K562 (cell line): ENCODE data around the gene FXR1. TPM values are rescaled to one million over a fixed set of nuclear protein-coding genes. Genes with fewer than 3 reads are reported as not detected.

Source experiments
- BMI1 ChIP-seq: fragments of 150-350 bp; IDR thresholded peaks from 2 replicates; pipeline ENCODE4 v1.6.1; 2014; ENCODE audit warnings: low read length
- BRD4 ChIP-seq: fragments of 200-600 bp; sonication (generic); IDR thresholded peaks from 2 replicates; pipeline ENCODE4 v1.6.1; 2017; ENCODE audit warnings: inconsistent platforms
- ILF3 ChIP-seq: fragments of 450-650 bp; IDR thresholded peaks from 2 replicates; pipeline ENCODE4 v1.6.1; 2018; ENCODE audit warnings: antibody characterized with exemption, mild to moderate bottlenecking, moderate library complexity, borderline replicate concordance
- KLF1 ChIP-seq: fragments of 450-650 bp; IDR thresholded peaks from 2 replicates; pipeline ENCODE4 v1.6.1; 2016; ENCODE audit warnings: missing genetic modification characterization, missing compliant biosample characterization
- LARP7 ChIP-seq: fragments of 450-650 bp; IDR thresholded peaks from 2 replicates; pipeline ENCODE4 v1.6.1; 2016
- RHOXF2B ChIP-seq: fragments of 250-450 bp; sonication (Bioruptor Pico); conservative IDR thresholded peaks from 2 replicates; pipeline ENCODE4 v1.5.1; 2021
- RUNX1 ChIP-seq: sonication (generic); IDR thresholded peaks from 2 replicates; pipeline ENCODE4 v1.6.1; 2016; ENCODE audit warnings: antibody characterized with exemption, low read depth
- SIRT6 ChIP-seq: IDR thresholded peaks from one replicate; pipeline ENCODE4 v1.6.1; 2012; ENCODE audit warnings: low read depth, mild to moderate bottlenecking, control low read depth, inconsistent platforms, low read length, moderate library complexity
- TEAD2 ChIP-seq: fragments of 450-650 bp; IDR thresholded peaks from 2 replicates; pipeline ENCODE4 v1.6.1; 2016; ENCODE audit warnings: missing genetic modification characterization, control low read depth, missing compliant biosample characterization
- ZEB2 ChIP-seq: fragments of 450-650 bp; IDR thresholded peaks from 2 replicates; pipeline ENCODE4 v1.6.1; 2016
- ZNF584 ChIP-seq: fragments of 200-800 bp; sonication (Bioruptor generic); IDR thresholded peaks from 2 replicates; pipeline ENCODE4 v1.6.1; 2016; ENCODE audit warnings: low read depth, mild to moderate bottlenecking, missing genetic modification characterization, missing compliant biosample characterization
- ZNF695 ChIP-seq: fragments of 450-650 bp; formaldehyde crosslinking; IDR thresholded peaks from 2 replicates; pipeline ENCODE4 v1.4.0; 2020; ENCODE audit warnings: mild to moderate bottlenecking, moderate library complexity
- polyA plus RNA-seq, 8 experiments: library from polyadenylated mRNA; depleted of rRNA in 4 of 8; stranded (reverse) in 5 of 8; unstranded in 3 of 8; fragments of >200 nt; fragmentation: Nextera tagmentation in 2 of 8; fragmentation: Illumina TruSeq in 1 of 8; extraction: Ambion mirVana in 2 of 8; extraction: Trizol in 1 of 8; gene quantifications; 2 replicates each; pipeline versions ENCODE4 v1.2.1 to v1.2.3, GENCODE V29; 2011 to 2014; ENCODE audit warnings: inconsistent platforms in 1 of 8, missing spikeins in 1 of 8
- total RNA-seq, 7 experiments: library from RNA; depleted of rRNA in 6 of 7; stranded (reverse); fragments of >200 nt in 6 of 7; fragmentation: Illumina TruSeq in 2 of 7; extraction: Trizol in 2 of 7; gene quantifications; 2 replicates each; pipeline versions ENCODE4 v1.2.1 to v1.2.3, GENCODE V29; 2011 to 2021; ENCODE audit warnings: low replicate concordance in 1 of 7
- TF ChIP-seq, protein P1 (sequence below): sonication (generic); formaldehyde crosslinking; IDR thresholded peaks from 2 replicates; pipeline ENCODE4 v1.8.0; 2022; ENCODE audit warnings: mild to moderate bottlenecking, missing genetic modification reagents
- TF ChIP-seq, protein P2 (sequence below): fragments of 250-450 bp; sonication (Bioruptor Pico); IDR thresholded peaks from 2 replicates; pipeline ENCODE4 v1.5.0; 2020; ENCODE audit warnings: mild to moderate bottlenecking
- TF ChIP-seq, protein P3 (sequence below): fragments of 450-650 bp; conservative IDR thresholded peaks from 2 replicates; pipeline ENCODE4 v1.6.1; 2016; ENCODE audit warnings: missing genetic modification characterization, low read depth, mild to moderate bottlenecking, missing compliant biosample characterization, moderate library complexity
- TF ChIP-seq, protein P4 (sequence below): fragments of 450-650 bp; IDR thresholded peaks from 2 replicates; pipeline ENCODE4 v1.7.1; 2018; ENCODE audit warnings: mild to moderate bottlenecking, low read depth; ENCODE audit not compliant: partially characterized antibody
- TF ChIP-seq, protein P5 (sequence below): fragments of 450-650 bp; formaldehyde crosslinking; IDR thresholded peaks from 2 replicates; pipeline ENCODE4 v1.4.0; 2022; ENCODE audit warnings: missing genetic modification characterization

Gene FXR1
- total and polyA plus RNA-seq, 9 of the 15 experiments (the other 6 are each of a cell fraction or from before 2014, with no cell fraction given): 59.4 to 177 (median 136) TPM

DNA sequence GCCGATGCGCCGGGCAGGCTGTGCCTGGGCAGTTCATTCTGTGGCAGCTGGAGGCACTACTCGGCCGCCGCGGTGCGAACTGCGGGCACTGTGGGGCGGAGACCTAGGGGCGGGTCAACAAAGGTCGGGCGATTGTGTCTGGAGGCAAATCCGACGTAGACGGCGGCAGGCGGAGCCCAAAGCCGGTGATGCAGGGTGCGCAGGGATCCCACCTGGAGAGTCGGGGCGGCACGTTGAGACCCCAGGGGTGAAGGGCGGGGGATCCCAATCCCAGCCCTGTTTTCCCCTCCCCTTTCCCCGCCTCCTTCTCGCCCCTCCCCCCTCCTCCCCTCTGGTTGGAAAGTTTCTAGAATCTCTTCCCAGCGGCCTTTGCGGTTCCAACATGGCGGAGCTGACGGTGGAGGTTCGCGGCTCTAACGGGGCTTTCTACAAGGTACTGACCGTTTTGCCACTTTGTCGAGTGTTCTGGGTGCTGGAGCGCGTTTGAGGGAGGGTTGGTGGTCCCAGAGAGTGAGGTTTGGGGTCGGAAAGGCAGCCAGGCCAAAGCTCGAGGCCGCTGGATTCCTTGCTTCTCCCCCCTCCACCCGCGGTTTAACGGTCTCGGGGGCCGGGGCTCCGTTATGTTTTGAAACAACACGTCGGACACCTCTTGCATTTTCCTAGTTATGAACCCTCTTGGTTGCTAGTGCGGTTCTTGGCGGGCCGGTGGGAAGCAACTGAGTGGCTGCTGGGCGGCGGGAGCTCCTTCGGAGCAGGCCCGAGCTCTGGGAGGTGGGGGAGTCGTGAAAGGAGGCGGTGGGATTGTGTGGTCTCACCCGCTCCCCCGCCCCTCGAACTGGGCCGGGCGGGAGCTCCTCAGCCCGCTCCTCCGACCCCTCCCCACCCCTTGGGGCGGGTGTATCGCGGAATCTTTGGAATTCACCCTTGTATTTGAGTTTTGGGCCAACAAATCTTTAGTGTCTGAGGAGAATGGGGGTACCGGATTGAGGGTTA, at the start of gene FXR1 (continued):
- TF ChIP-seq, protein P1, sequence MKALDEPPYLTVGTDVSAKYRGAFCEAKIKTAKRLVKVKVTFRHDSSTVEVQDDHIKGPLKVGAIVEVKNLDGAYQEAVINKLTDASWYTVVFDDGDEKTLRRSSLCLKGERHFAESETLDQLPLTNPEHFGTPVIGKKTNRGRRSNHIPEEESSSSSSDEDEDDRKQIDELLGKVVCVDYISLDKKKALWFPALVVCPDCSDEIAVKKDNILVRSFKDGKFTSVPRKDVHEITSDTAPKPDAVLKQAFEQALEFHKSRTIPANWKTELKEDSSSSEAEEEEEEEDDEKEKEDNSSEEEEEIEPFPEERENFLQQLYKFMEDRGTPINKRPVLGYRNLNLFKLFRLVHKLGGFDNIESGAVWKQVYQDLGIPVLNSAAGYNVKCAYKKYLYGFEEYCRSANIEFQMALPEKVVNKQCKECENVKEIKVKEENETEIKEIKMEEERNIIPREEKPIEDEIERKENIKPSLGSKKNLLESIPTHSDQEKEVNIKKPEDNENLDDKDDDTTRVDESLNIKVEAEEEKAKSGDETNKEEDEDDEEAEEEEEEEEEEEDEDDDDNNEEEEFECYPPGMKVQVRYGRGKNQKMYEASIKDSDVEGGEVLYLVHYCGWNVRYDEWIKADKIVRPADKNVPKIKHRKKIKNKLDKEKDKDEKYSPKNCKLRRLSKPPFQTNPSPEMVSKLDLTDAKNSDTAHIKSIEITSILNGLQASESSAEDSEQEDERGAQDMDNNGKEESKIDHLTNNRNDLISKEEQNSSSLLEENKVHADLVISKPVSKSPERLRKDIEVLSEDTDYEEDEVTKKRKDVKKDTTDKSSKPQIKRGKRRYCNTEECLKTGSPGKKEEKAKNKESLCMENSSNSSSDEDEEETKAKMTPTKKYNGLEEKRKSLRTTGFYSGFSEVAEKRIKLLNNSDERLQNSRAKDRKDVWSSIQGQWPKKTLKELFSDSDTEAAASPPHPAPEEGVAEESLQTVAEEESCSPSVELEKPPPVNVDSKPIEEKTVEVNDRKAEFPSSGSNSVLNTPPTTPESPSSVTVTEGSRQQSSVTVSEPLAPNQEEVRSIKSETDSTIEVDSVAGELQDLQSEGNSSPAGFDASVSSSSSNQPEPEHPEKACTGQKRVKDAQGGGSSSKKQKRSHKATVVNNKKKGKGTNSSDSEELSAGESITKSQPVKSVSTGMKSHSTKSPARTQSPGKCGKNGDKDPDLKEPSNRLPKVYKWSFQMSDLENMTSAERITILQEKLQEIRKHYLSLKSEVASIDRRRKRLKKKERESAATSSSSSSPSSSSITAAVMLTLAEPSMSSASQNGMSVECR: peak; percentile 59
- TF ChIP-seq BMI1 (no peak), RUNX1 (0 out of 2 replicates have a peak, but pooled peaks have one; percentile 48), SIRT6 (no peak), LARP7 (no peak), ZNF584 (CRISPR knock-in tag) (no peak), RHOXF2B (no peak), ZNF695 (CRISPR knock-in tag) (no peak), ZEB2 (no peak), ILF3 (no peak), KLF1 (no peak), TEAD2 (tag) (no peak), BRD4 (peak; percentile 59; the same call in 1 of the 2 replicates)
- TF ChIP-seq, protein P2, sequence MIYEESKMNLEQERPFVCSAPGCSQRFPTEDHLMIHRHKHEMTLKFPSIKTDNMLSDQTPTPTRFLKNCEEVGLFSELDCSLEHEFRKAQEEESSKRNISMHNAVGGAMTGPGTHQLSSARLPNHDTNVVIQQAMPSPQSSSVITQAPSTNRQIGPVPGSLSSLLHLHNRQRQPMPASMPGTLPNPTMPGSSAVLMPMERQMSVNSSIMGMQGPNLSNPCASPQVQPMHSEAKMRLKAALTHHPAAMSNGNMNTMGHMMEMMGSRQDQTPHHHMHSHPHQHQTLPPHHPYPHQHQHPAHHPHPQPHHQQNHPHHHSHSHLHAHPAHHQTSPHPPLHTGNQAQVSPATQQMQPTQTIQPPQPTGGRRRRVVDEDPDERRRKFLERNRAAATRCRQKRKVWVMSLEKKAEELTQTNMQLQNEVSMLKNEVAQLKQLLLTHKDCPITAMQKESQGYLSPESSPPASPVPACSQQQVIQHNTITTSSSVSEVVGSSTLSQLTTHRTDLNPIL: no peak
- TF ChIP-seq, protein P3, sequence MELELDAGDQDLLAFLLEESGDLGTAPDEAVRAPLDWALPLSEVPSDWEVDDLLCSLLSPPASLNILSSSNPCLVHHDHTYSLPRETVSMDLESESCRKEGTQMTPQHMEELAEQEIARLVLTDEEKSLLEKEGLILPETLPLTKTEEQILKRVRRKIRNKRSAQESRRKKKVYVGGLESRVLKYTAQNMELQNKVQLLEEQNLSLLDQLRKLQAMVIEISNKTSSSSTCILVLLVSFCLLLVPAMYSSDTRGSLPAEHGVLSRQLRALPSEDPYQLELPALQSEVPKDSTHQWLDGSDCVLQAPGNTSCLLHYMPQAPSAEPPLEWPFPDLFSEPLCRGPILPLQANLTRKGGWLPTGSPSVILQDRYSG (tag): no peak
- TF ChIP-seq, protein P4, sequence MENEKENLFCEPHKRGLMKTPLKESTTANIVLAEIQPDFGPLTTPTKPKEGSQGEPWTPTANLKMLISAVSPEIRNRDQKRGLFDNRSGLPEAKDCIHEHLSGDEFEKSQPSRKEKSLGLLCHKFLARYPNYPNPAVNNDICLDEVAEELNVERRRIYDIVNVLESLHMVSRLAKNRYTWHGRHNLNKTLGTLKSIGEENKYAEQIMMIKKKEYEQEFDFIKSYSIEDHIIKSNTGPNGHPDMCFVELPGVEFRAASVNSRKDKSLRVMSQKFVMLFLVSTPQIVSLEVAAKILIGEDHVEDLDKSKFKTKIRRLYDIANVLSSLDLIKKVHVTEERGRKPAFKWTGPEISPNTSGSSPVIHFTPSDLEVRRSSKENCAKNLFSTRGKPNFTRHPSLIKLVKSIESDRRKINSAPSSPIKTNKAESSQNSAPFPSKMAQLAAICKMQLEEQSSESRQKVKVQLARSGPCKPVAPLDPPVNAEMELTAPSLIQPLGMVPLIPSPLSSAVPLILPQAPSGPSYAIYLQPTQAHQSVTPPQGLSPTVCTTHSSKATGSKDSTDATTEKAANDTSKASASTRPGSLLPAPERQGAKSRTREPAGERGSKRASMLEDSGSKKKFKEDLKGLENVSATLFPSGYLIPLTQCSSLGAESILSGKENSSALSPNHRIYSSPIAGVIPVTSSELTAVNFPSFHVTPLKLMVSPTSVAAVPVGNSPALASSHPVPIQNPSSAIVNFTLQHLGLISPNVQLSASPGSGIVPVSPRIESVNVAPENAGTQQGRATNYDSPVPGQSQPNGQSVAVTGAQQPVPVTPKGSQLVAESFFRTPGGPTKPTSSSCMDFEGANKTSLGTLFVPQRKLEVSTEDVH: no peak
- TF ChIP-seq, protein P5, sequence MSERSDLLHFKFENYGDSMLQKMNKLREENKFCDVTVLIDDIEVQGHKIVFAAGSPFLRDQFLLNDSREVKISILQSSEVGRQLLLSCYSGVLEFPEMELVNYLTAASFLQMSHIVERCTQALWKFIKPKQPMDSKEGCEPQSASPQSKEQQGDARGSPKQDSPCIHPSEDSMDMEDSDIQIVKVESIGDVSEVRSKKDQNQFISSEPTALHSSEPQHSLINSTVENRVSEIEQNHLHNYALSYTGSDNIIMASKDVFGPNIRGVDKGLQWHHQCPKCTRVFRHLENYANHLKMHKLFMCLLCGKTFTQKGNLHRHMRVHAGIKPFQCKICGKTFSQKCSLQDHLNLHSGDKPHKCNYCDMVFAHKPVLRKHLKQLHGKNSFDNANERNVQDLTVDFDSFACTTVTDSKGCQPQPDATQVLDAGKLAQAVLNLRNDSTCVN (CRISPR knock-in tag): no peak
